ENCODE measurements around the gene DCANP1. TPM values are rescaled to one million over a fixed set of nuclear protein-coding genes. Genes with fewer than 3 reads are reported as not detected.

The DCANP1 gene
- total RNA-seq, 2 experiments from 2014 or later, result 0.08 TPM; not detected in 1

- Mint-ChIP-seq H3K27me3 (peaks cover 14% of the 10 kb centered on the region), H3K4me3 (no peak overlapping the region), H3K36me3 (ENCODE audit: low read depth) (no peaks in the 10 kb centered on the region), H3K27ac (no peak overlapping the region), H3K4me1 (ENCODE audit: low read depth) (no peaks in the 10 kb centered on the region), H3K9me3 (no peaks in the 10 kb centered on the region)
- no peak for DNase-seq
- POLR2A ChIA-PET, result no interaction called here
- Histone ChIP-seq H3K27ac (ENCODE audit: low read depth in 1 of 2, low read length in 2 of 2) (no peak overlapping the region), H3K36me3 (ENCODE audit: insufficient read depth, low read length) (no peaks in the 10 kb centered on the region), H3K9me3 (ENCODE audit: control insufficient read depth in 1 of 2, insufficient read depth in 1 of 2, low read length in 2 of 2) (peaks cover 0 to 5% of the 10 kb centered on the region in 2 experiments), H3K27me3 (ENCODE audit: control insufficient read depth in 1 of 2, insufficient read depth in 2 of 2, low read length in 2 of 2) (peaks cover 0 to 4% of the 10 kb centered on the region in 2 experiments), H3K4me1 (ENCODE audit: insufficient read depth, low read length) (no peaks in the 10 kb centered on the region), H3K4me3 (ENCODE audit: low read length) (no peak overlapping the region)
- intact Hi-C loops (cut with DNase I, micrococcal nuclease), result no loop called here
- ATAC-seq (ENCODE audit: poor library complexity), result no peak
- CTCF ChIA-PET, result no interaction called here
- no peak for TF ChIP-seq CTCF (IDR thresholded peaks at IDR 0.05)
These were observed 533 bp downstream of the DCANP1 start for GRCh38 chr5:135446615-135447014.

GRCh38 chr5:135446206-135446605, 942 bp downstream of the DCANP1 start:
- intact Hi-C loops (cut with DNase I, micrococcal nuclease), result no loop called here
- H3K27me3 Mint-ChIP-seq, result peaks cover 14% of the 10 kb centered on the region
- Histone ChIP-seq H3K9me3 (ENCODE audit: control insufficient read depth in 1 of 2, insufficient read depth in 1 of 2, low read length in 2 of 2) (peaks cover 0 to 5% of the 10 kb centered on the region in 2 experiments), H3K27ac (ENCODE audit: low read depth in 1 of 2, low read length in 2 of 2) (no peak overlapping the region), H3K27me3 (ENCODE audit: control insufficient read depth in 1 of 2, insufficient read depth in 2 of 2, low read length in 2 of 2) (peaks cover 0 to 4% of the 10 kb centered on the region in 2 experiments), H3K4me1 (ENCODE audit: insufficient read depth, low read length) (no peaks in the 10 kb centered on the region), H3K4me3 (ENCODE audit: low read length) (no peak overlapping the region), H3K36me3 (ENCODE audit: insufficient read depth, low read length) (no peaks in the 10 kb centered on the region)
- ChIA-PET POLR2A (no interaction called here), CTCF (no interaction called here)
- no peaks in the 10 kb centered on the region for H3K36me3 Mint-ChIP-seq (ENCODE audit: low read depth)
- DNase-seq, result no peak
- no peak overlapping the region for H3K27ac Mint-ChIP-seq
- H3K9me3 Mint-ChIP-seq, result no peaks in the 10 kb centered on the region
- H3K4me1 Mint-ChIP-seq (ENCODE audit: low read depth), result no peaks in the 10 kb centered on the region
- no peak overlapping the region for H3K4me3 Mint-ChIP-seq
- ATAC-seq (ENCODE audit: poor library complexity), result no peak
- TF ChIP-seq CTCF (IDR thresholded peaks at IDR 0.05), result no peak

GRCh38 chr5:135445306-135445985, 1.7 kb downstream of the DCANP1 start:
- POLR2A ChIA-PET, result no interaction called here
- TF ChIP-seq CTCF (IDR thresholded peaks at IDR 0.05), result no peak
- ATAC-seq (ENCODE audit: poor library complexity), result no peak

More at GRCh38 chr5:135445306-135445985, 1.7 kb downstream of the DCANP1 start:
- no peaks in the 10 kb centered on the region for H3K36me3 Mint-ChIP-seq (ENCODE audit: low read depth)
- Histone ChIP-seq H3K4me1 (ENCODE audit: insufficient read depth, low read length) (no peaks in the 10 kb centered on the region), H3K27me3 (ENCODE audit: control insufficient read depth in 1 of 2, insufficient read depth in 2 of 2, low read length in 2 of 2) (peaks cover 0 to 4% of the 10 kb centered on the region in 2 experiments), H3K27ac (ENCODE audit: low read depth in 1 of 2, low read length in 2 of 2) (no peak overlapping the region), H3K36me3 (ENCODE audit: insufficient read depth, low read length) (no peaks in the 10 kb centered on the region), H3K4me3 (ENCODE audit: low read length) (no peak overlapping the region), H3K9me3 (ENCODE audit: control insufficient read depth in 1 of 2, insufficient read depth in 1 of 2, low read length in 2 of 2) (peaks cover 0 to 5% of the 10 kb centered on the region in 2 experiments)
- H3K27me3 Mint-ChIP-seq, result peaks cover 10% of the 10 kb centered on the region
- CTCF ChIA-PET, result no interaction called here
- no peak for DNase-seq
- H3K4me3 Mint-ChIP-seq, result no peak overlapping the region
- no peaks in the 10 kb centered on the region for H3K9me3 Mint-ChIP-seq
- intact Hi-C loops (cut with DNase I, micrococcal nuclease), result no loop called here
- H3K27ac Mint-ChIP-seq, result no peak overlapping the region
- no peaks in the 10 kb centered on the region for H3K4me1 Mint-ChIP-seq (ENCODE audit: low read depth)
